SIG-M5 treated with dmso at 0.1 percent for 504 hours (cell line): ENCODE data around the gene C1QTNF1.
"Not testable (repeated sequence)": the region's sequence is repeated elsewhere in the genome, so short reads cannot be mapped to it uniquely, and the experiment has no call there.

ENCODE experiments used
- DNase-seq: peaks from one replicate; lab custom pipeline; 2025; ENCODE audit not compliant: unreplicated experiment; lab: John Stamatoyannopoulos, UW

Gene C1QTNF1

DNA sequence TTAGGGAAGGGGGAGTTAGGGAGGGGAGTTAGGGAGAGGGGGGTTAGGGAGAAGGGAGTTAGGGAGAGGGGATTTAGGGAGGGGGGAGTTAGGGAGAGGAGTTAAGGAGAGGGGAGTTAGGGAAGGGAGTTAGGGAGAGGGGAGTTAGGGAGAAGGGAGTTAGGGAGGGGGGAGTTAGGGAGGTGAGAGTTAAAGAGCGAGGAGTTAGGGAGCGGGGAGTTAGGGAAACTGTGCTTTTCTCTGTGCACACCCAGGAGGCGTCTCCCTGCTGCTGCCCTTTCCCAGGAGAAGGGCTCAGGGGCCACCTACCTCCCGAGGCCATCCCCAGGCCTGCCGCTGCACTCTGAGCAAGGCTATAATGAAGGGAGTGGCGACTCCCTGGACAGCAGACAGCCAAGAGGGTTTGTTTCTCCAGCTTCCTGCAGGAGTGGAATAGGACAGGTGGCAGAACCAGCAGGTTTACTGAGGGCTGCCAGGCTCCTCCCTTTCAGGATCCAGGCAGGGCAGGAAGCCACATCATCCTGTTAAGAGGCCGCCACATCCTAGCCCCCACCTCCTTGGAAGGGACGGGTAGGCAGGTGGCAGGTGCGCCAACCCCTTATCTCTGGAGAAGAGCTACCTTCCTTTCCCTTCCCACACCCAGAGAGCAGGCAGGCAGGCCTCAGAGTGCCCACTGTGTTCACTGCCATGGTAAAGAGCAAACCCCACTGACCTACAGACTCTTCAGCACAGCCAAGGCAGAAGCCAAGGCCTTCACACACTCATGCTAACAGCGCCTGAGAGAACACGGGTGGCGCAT, 18.7 kb upstream of the C1QTNF1 start:
- DNase-seq, result no peak

DNA sequence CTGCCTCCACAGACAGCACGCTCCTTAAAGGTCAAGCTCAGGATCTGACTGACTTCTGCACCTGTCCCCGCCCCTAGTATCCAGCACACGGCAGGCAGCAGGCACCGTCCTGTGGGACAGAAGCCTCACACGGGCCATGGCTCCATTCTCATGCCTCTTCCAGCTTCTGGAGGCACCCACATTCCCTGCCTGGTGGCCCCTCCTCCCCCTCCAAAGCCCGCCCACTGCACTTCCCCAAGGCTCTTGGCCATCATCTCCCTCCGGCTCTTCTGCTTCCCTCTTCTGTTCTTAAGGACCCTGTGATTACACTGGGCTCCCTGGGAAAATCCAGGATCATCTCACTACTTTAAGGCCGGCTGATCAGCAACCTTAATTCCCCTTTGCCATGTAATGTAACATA, 17.9 kb upstream of the C1QTNF1 start:
- DNase-seq, result no peak

DNA sequence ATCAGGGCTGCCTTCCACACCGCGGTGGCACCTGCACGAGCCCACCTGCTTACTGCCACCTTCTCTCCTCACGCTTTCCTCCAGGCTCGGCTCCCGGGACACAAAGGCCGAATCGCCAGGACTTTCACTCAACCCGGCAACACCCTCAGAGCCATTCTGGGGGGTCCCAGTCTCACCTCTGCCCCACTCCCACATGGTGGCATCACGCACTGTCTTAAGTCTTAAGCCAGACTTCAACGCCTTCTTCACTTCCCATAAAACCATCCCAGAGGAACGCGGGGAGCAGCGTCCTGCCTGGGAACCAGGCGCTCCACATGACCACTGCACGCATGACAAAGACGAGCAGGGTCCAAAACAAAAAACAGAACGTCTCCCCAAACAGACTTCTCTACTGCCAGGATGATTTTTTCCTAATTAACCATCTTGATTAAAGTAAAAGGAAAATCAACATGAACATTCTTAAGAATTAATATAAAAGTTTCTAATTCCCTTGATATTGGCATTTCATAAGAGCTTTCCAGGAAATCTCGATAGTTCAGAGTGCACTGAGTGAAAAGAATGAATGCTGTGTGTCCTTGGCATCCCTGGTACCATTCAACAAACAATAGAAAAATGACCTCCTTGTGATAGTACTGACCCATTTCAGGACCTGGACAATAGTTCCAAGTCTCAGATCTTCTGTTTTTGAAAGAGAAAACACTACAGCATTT, 17.0 kb upstream of the C1QTNF1 start:
- DNase-seq, result no peak

GRCh38 chr17:79007504-79008381, 16.2 kb upstream of the C1QTNF1 start:
- no peak for DNase-seq

- DNase-seq, result no peak
These were observed 15.1 kb upstream of the C1QTNF1 start for GRCh38 chr17:79008666-79009387.

DNA sequence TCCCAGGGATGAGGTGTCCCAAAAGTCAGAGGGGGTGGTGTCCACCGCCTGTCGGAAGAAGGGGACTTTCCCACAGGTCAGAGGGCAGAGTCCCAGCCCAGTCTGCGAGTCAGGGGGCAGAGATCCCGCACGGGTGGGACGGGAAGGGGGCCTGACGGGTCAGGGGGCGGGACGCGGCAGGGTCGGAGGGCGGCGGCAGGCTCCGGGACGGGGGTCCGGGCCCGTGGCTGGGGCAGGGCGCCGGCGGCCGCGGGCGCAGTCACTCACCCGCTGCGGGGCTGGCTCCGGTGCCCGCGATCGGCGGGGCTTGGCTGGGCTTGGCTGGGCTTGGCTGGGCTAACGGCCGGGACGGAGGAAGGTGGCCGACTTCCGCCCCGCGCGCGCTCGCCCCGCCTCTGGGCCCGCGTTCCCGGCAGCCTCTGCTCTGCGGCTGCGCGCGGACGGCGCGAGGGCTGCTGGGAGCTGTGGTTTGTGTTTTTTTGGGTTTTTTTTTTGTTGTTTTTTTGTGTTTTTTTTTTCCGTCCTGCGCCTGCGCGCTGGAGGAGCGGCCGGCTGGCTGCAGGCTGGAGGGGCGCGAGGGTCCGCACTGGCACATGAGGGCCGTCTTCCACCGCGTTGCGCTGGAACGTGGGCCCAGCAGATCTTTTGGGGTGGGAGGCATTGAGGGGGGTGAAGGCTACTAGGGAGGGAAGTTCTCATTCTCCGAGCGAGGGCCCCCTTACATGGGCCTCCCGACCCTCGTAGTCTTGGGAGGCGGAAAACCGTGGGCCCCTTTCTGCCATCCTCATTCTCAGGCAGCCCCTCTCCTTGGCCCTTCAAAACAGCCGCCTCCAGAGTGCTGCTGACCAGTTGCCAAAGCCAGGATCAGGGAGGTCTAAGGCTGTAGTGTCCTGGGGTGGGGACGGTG, 14.3 kb upstream of the C1QTNF1 start, which contains the start of gene CANT1:
TSS of gene CANT1 (minus strand) at position 368 of the 907 bp plus-strand sequence. CDS start 12,142 bp downstream, outside the sequence.
- peak; percentile 84 for DNase-seq

GRCh38 chr17:79010304-79010646, 13.7 kb upstream of the C1QTNF1 start:
- no peak for DNase-seq

DNA sequence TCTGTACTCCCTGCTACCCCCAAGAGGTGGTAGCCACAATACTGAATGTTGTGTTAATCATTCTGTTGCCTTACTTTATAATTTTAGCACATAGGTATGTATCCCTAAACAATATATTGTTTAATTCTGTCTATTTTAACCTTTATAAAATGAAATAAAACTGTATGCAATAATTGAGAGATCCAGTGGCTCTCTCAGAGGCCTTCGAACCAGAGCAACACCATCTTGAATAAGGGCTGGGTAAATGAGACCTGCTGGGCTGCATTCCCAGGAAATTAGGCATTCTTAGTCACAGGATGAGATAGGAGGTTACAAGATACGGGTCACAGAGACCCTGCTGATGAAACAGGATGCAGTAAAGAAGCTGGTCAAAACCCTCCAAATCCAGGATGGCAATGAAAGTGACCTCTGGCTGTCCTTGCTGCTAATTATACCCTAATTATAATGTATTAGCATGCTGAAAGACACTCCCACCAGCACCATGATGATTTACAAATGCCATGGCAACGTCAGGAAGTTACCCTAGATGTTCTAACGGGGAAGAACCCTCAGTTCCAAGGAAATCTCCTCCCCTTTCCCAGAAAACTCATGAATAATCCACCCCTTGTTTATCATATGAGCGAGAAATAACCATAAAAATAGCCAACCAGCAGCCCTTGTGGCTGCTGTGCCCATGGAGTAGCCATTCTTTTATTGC, 12.4 kb upstream of the C1QTNF1 start:
- no peak for DNase-seq

DNA sequence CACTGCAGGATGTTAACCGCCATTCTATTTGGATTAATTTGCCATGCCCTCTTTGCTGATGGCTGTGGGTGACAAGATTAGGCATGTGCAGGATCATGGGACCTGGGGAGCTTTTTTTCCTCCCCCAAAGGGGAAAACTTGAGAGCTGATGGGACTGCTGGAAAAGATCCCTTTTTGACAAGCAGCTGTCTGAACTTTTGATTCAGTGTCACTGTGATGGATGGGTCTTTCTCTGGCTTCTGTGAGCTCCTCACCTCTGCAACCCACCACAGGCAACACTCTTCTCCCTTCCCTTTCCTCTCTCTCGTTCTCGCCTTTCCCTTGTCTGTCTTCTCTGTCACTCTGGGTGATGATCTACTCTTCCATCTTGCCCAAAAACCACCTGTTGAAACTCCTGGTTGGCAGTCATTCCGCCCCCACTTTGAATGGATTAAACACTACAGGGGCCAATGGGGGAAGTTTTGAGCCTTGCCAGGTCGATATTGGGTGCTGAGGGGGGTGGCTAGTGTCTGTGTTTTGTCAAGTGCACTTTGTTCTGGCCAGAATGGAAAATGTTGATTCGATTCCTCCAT, 11.3 kb upstream of the C1QTNF1 start:
- DNase-seq, result no peak

DNA sequence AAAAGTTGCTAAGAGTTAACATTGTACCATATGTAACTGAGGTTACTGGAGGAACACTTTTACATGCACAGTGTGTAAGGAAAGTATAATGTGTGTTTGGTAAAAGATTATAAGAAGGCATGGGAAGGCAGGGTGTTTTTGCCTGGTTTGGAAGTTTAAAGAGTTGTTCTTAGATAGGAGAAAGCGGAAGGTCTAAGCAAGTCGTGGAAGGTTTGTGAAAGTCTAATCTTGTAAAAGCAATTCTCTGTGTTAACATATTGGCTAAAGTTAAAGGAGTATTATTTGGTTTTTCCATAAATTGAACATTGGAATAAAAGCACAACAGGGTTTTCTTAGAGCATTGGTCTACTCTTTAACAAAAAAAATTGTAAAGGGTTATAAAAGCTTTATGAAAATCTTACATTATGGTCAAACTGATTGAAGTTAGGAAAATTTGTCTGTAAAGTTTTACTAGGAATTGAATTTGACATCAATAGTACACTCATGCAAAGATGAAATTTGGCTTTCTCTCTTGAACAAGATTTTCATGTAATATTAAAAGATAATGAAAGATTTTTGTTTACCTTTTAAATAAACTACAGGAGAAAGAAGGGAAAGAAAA, 9.7 kb upstream of the C1QTNF1 start:
- DNase-seq, result no peak

DNA sequence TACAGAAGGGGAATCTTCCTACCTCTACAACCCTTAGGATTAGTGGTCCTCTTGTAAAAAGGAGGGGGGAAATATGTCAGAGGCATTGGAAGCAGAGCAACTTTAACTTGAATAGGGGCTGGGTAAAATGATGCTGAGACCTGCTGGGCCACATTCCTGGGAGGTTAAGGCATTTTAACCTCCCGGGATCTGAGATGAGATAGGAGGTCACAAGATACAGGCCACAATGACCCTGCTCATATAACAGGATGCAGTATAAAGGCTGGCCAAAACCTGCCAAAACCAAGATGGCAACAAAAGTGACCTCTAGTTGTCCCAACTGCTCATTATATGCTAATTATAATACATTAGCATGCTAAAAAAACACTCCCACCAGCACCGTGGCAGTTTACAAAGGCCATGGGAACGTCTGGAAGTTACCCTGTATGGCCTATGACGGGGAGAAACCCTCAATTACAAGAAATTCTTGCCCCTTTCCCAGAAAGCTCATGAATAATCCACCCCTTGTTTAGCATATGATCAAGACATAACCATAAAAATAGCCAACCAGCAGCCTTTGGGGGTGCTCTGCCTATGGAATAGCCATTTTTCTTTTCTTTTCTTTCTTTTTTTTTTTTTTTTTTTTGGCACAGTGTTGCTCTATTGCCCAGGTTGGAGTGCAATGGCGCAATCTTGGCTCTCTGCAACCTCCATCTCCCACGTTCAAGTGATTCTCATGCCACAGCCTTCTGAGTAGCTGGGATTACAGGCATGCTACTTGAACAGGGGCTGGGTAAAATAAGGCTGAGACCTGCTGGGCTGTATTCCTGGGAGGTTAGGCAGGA, 6.2 kb upstream of the C1QTNF1 start:
- DNase-seq, result no peak

DNA sequence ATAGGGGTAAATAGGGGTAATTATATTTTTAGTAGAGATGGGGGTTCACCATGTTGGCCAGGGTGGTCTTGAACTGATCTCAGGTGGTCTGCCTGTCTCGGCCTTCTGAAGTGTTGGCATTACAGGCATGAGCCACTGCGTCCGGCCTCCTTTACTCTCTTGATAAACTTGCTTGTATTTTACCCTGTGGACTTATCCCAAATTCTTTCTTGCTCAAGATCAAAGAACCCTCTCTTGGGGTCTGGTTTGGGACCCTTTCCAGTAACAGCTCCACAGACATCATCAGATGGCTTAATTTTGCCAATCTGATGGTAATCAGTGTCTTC, 5.6 kb upstream of the C1QTNF1 start:
- no peak for DNase-seq

GRCh38 chr17:79019261-79019631, 4.7 kb upstream of the C1QTNF1 start:
- DNase-seq, result no peak

- DNase-seq, result peak; percentile 67
These were observed 4.1 kb upstream of the C1QTNF1 start for GRCh38 chr17:79019632-79020584.

DNA sequence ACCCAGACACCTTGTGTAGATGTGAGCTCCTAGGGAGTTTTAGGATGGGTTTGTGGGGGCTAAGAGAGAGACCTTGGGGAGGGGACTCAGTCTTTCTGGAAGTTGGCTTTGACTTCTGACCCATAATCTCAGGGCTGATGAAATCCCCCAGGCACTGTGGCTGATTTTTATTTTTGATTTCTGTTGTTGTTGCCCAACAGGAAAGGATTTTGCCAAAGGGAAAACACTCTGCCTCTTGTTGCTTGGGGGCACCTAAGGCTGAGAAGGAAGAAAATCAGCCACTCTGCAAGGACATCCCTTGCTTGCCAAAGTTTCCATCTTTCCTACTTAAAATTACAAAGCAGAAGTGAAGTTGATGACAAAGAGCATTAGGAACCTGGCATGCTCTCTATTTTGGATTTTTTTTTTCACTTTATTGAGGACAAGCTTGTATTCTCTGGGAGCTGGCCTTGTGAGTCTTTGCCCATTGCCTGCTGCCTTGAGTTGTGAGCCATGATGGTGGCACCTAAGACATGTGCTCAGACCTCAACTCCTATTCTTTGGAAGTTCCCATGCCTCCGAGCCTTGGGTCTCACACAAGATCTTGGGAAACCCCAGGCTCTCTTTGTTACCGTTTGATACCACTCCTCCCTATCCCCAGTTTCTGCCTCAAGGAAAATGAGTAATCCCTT, 3.2 kb upstream of the C1QTNF1 start:
- DNase-seq, result no peak

DNA sequence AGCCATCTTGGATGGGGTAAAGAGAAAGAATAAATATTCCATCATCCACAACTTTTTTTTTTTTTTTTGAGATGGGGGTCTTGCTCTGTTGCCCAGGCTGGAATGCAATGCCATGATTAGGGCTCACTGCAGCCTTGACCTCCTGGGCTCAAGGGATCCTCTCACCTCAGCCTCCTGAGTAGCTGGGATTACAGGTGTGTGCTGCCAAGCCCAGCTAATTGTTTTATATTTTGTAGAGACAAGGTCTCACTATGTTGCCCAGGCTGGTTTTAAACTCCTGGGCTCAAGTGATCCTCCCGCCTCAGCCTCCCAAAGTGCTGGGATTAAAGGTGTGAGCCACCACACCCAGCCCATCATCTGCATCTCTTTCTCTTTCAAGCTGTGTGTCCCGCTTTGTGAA, 2.0 kb upstream of the C1QTNF1 start:
- not testable (repeated sequence) for DNase-seq
